HepG2 (cell line): ENCODE results near the gene GALNT15. TPM values are rescaled to one million over a fixed set of nuclear protein-coding genes. Genes with fewer than 3 reads are reported as not detected.
A peak's percentile ranks its signal among the peaks of the same experiment; 100 is the strongest.

Source experiments
- FOXM1 ChIP-seq: sonication (generic); formaldehyde crosslinking; IDR thresholded peaks from 2 replicates; pipeline ENCODE4 v1.5.0; 2020; ENCODE audit warnings: missing genetic modification reagents
- GZF1 ChIP-seq: sonication (generic); formaldehyde crosslinking; IDR thresholded peaks from 2 replicates; pipeline ENCODE4 v1.5.1; 2020; ENCODE audit warnings: mild to moderate bottlenecking, missing genetic modification reagents
- HOXA7 ChIP-seq: sonication (generic); formaldehyde crosslinking; IDR thresholded peaks from 2 replicates; pipeline ENCODE4 v1.8.1; 2022; ENCODE audit warnings: mild to moderate bottlenecking, missing genetic modification reagents, moderate library complexity
- NFIB ChIP-seq: sonication (generic); formaldehyde crosslinking; IDR thresholded peaks from 2 replicates; pipeline ENCODE4 v1.9.0; 2021; ENCODE audit warnings: missing genetic modification reagents, mild to moderate bottlenecking, borderline replicate concordance
- PCBP1 ChIP-seq: fragments of 200-400 bp; formaldehyde crosslinking; IDR thresholded peaks from 2 replicates; pipeline ENCODE4 v1.6.1; 2017; ENCODE audit warnings: mild to moderate bottlenecking, low read depth, low read length, borderline replicate concordance
- PHB2 ChIP-seq: fragments of 450-650 bp; IDR thresholded peaks from 2 replicates; pipeline ENCODE4 v1.6.1; 2018; ENCODE audit not compliant: partially characterized antibody
- POGZ ChIP-seq: sonication (generic); formaldehyde crosslinking; IDR thresholded peaks from 2 replicates; pipeline ENCODE4 v1.4.0; 2020; ENCODE audit warnings: mild to moderate bottlenecking, missing genetic modification reagents
- REXO4 ChIP-seq: sonication (generic); formaldehyde crosslinking; IDR thresholded peaks from 2 replicates; pipeline ENCODE4 v1.8.0; 2022; ENCODE audit warnings: missing genetic modification reagents, mild to moderate bottlenecking, borderline replicate concordance
- SATB2 ChIP-seq: sonication (generic); formaldehyde crosslinking; IDR thresholded peaks from 2 replicates; pipeline ENCODE4 v1.5.0; 2020; ENCODE audit warnings: missing genetic modification reagents
- SIN3B ChIP-seq: fragments of 150-350 bp; IDR thresholded peaks from 2 replicates; pipeline ENCODE4 v1.6.1; 2014; ENCODE audit warnings: low read length
- TCF12 ChIP-seq, 2 experiments: fragments of 450-650 bp in 1 of 2; sonication (generic) in 1 of 2; formaldehyde crosslinking in 1 of 2; IDR thresholded peaks; 2 replicates each; pipeline versions ENCODE4 v1.6.1 to v1.8.0; 2017 to 2022; ENCODE audit warnings: antibody characterized with exemption in 1 of 2, mild to moderate bottlenecking in 1 of 2, missing genetic modification reagents in 1 of 2, moderate library complexity in 1 of 2
- TCF7L2 ChIP-seq: IDR thresholded peaks from 2 replicates; pipeline ENCODE4 v1.6.1; 2011; ENCODE audit warnings: mild to moderate bottlenecking, low read depth, low read length, moderate library complexity
- YEATS4 ChIP-seq: sonication (generic); formaldehyde crosslinking; IDR thresholded peaks from 2 replicates; pipeline ENCODE4 v1.4.0; 2020; ENCODE audit warnings: missing genetic modification reagents, borderline replicate concordance
- ZNF331 ChIP-seq: sonication (generic); formaldehyde crosslinking; IDR thresholded peaks from 2 replicates; pipeline ENCODE4 v1.4.0; 2020; ENCODE audit warnings: missing genetic modification reagents
- ZNF337 ChIP-seq: sonication (generic); formaldehyde crosslinking; IDR thresholded peaks from 2 replicates; pipeline ENCODE4 v1.5.1; 2020; ENCODE audit warnings: missing genetic modification reagents, low read depth, mild to moderate bottlenecking, borderline replicate concordance
- ZNF572 ChIP-seq: sonication (generic); formaldehyde crosslinking; IDR thresholded peaks from 2 replicates; pipeline ENCODE4 v1.5.1; 2020; ENCODE audit warnings: mild to moderate bottlenecking, missing genetic modification reagents
- ZNF7 ChIP-seq: IDR thresholded peaks from 2 replicates; pipeline ENCODE4 v1.6.1; 2016; ENCODE audit warnings: missing biosample characterization, missing genetic modification reagents
- polyA plus RNA-seq, 8 experiments: library from polyadenylated mRNA; depleted of rRNA in 3 of 8; stranded (reverse) in 7 of 8; unstranded in 1 of 8; fragments of >200 nt; fragmentation: Illumina TruSeq in 4 of 8; extraction: Trizol in 4 of 8; gene quantifications; 2 replicates each; pipeline versions ENCODE4 v1.2.1 to v1.2.3, GENCODE V29; 2011 to 2016; ENCODE audit warnings: low read depth in 4 of 8, missing spikeins in 1 of 8, mixed read lengths in 1 of 8; ENCODE audit not compliant: insufficient read depth in 1 of 8
- total RNA-seq, 5 experiments: library from RNA; depleted of rRNA; stranded (reverse); fragments of >200 nt; fragmentation: Illumina TruSeq; extraction: Trizol; gene quantifications; 2 replicates each; pipeline ENCODE4 v1.2.3, GENCODE V29; 2016; ENCODE audit warnings: low read depth in 1 of 5
- TF ChIP-seq, protein P1 (sequence below): IDR thresholded peaks from 2 replicates; pipeline ENCODE4 v1.6.1; 2012; ENCODE audit warnings: low read length, improper control_type of control experiment
- TF ChIP-seq, protein P2 (sequence below): sonication (generic); formaldehyde crosslinking; IDR thresholded peaks from 2 replicates; pipeline ENCODE4 v1.4.0; 2020; ENCODE audit warnings: mild to moderate bottlenecking, missing genetic modification reagents
- TF ChIP-seq, protein P3 (sequence below): sonication (generic); formaldehyde crosslinking; conservative IDR thresholded peaks from 2 replicates; pipeline ENCODE4 v1.4.0; 2020; ENCODE audit warnings: mild to moderate bottlenecking, missing genetic modification reagents, moderate library complexity
- TF ChIP-seq, protein P4 (sequence below): sonication (generic); formaldehyde crosslinking; IDR thresholded peaks from 2 replicates; pipeline ENCODE4 v1.4.0; 2020; ENCODE audit warnings: missing genetic modification reagents

Gene GALNT15
- total and polyA plus RNA-seq, 2 of the 13 experiments (the other 11 are each of a cell fraction or from before 2014, with no cell fraction given), result 0.02 to 0.04 TPM

DNA sequence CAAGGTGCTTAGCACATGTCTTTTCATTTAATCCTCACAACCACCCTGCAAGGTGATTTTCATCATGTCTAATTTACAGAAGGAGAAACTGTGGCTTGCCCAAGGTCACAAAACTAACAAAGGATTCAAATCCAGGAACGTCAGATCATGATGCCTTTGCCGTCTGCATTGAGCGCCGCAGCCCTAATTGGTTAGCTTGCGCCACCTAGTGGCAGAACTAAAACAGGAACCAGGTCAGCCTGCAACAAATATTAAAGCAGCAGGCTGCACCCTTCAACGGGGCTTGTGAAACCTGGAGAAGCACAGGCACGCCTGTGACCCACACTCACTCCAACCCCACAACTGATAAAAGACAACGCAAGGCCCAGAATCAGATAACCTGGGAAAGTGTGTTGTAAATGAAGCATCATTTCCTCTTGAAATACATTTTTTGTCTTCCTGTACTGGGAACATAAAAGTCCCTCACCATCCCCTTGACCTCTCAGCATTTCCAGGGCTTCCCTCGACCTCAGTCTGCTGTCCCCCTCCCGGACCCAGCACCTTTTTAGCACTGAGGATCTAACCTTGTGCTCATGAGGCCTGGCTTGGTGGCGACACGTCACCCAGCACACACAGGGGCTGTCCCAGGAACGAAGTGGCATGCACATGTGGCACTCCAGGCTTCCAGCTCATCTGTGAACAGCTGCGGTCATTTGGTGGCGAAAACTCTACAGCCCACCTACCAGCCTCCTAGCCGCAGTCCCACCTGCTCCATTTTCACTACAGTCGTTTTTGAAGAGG, 73.0 kb downstream of the GALNT15 start (continued):
- TF ChIP-seq SIN3B, result no peak
- no peak for TF ChIP-seq SATB2 (CRISPR knock-in tag)
- TF ChIP-seq ZNF7 (CRISPR knock-in tag), result no peak
- TF ChIP-seq, protein P1, sequence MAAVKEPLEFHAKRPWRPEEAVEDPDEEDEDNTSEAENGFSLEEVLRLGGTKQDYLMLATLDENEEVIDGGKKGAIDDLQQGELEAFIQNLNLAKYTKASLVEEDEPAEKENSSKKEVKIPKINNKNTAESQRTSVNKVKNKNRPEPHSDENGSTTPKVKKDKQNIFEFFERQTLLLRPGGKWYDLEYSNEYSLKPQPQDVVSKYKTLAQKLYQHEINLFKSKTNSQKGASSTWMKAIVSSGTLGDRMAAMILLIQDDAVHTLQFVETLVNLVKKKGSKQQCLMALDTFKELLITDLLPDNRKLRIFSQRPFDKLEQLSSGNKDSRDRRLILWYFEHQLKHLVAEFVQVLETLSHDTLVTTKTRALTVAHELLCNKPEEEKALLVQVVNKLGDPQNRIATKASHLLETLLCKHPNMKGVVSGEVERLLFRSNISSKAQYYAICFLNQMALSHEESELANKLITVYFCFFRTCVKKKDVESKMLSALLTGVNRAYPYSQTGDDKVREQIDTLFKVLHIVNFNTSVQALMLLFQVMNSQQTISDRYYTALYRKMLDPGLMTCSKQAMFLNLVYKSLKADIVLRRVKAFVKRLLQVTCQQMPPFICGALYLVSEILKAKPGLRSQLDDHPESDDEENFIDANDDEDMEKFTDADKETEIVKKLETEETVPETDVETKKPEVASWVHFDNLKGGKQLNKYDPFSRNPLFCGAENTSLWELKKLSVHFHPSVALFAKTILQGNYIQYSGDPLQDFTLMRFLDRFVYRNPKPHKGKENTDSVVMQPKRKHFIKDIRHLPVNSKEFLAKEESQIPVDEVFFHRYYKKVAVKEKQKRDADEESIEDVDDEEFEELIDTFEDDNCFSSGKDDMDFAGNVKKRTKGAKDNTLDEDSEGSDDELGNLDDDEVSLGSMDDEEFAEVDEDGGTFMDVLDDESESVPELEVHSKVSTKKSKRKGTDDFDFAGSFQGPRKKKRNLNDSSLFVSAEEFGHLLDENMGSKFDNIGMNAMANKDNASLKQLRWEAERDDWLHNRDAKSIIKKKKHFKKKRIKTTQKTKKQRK, result no peak
- no peak for TF ChIP-seq REXO4
- no peak for TF ChIP-seq HOXA7 (CRISPR knock-in tag)
- TF ChIP-seq, protein P2, sequence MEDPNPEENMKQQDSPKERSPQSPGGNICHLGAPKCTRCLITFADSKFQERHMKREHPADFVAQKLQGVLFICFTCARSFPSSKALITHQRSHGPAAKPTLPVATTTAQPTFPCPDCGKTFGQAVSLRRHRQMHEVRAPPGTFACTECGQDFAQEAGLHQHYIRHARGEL (CRISPR knock-in tag), result no peak
- TF ChIP-seq, protein P3, sequence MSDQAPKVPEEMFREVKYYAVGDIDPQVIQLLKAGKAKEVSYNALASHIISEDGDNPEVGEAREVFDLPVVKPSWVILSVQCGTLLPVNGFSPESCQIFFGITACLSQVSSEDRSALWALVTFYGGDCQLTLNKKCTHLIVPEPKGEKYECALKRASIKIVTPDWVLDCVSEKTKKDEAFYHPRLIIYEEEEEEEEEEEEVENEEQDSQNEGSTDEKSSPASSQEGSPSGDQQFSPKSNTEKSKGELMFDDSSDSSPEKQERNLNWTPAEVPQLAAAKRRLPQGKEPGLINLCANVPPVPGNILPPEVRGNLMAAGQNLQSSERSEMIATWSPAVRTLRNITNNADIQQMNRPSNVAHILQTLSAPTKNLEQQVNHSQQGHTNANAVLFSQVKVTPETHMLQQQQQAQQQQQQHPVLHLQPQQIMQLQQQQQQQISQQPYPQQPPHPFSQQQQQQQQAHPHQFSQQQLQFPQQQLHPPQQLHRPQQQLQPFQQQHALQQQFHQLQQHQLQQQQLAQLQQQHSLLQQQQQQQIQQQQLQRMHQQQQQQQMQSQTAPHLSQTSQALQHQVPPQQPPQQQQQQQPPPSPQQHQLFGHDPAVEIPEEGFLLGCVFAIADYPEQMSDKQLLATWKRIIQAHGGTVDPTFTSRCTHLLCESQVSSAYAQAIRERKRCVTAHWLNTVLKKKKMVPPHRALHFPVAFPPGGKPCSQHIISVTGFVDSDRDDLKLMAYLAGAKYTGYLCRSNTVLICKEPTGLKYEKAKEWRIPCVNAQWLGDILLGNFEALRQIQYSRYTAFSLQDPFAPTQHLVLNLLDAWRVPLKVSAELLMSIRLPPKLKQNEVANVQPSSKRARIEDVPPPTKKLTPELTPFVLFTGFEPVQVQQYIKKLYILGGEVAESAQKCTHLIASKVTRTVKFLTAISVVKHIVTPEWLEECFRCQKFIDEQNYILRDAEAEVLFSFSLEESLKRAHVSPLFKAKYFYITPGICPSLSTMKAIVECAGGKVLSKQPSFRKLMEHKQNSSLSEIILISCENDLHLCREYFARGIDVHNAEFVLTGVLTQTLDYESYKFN (CRISPR knock-in tag), result no peak
- TF ChIP-seq TCF7L2, result no peak
- TF ChIP-seq ZNF331 (CRISPR knock-in tag), result 0 out of 2 replicates have a peak, but pooled peaks have one; percentile 61
- TF ChIP-seq PHB2, result no peak
- TF ChIP-seq ZNF572, result 0 out of 2 replicates have a peak, but pooled peaks have one; percentile 45
- TF ChIP-seq YEATS4 (CRISPR knock-in tag), result 0 out of 2 replicates have a peak, but pooled peaks have one; percentile 39
- TF ChIP-seq ZNF337 (CRISPR knock-in tag), result no peak
- TF ChIP-seq, protein P4, sequence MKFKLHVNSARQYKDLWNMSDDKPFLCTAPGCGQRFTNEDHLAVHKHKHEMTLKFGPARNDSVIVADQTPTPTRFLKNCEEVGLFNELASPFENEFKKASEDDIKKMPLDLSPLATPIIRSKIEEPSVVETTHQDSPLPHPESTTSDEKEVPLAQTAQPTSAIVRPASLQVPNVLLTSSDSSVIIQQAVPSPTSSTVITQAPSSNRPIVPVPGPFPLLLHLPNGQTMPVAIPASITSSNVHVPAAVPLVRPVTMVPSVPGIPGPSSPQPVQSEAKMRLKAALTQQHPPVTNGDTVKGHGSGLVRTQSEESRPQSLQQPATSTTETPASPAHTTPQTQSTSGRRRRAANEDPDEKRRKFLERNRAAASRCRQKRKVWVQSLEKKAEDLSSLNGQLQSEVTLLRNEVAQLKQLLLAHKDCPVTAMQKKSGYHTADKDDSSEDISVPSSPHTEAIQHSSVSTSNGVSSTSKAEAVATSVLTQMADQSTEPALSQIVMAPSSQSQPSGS (CRISPR knock-in tag), result no peak
- TF ChIP-seq NFIB, result no peak
- TF ChIP-seq PCBP1, result no peak
- TF ChIP-seq FOXM1 (CRISPR knock-in tag), result no peak
- no peak for TF ChIP-seq POGZ
- no peak for TF ChIP-seq TCF12 (IDR thresholded peaks at IDR 0.05)
- no peak for TF ChIP-seq TCF12 (CRISPR knock-in tag; IDR thresholded peaks at IDR 0.05)
- TF ChIP-seq GZF1 (CRISPR knock-in tag), result no peak
